HepG2 (cell line): ENCODE results near the gene BBLN. TPM values are rescaled to one million over a fixed set of nuclear protein-coding genes. Genes with fewer than 3 reads are reported as not detected.

Experiments
- AGO1 ChIP-seq: fragments of 200-400 bp; formaldehyde crosslinking; IDR thresholded peaks from 2 replicates; pipeline ENCODE4 v1.6.1; 2017; ENCODE audit warnings: mild to moderate bottlenecking, low read depth, low read length, moderate library complexity; ENCODE audit not compliant: poor library complexity, severe bottlenecking
- AKAP8 ChIP-seq: sonication (generic); formaldehyde crosslinking; IDR thresholded peaks from 2 replicates; pipeline ENCODE4 v1.5.1; 2020; ENCODE audit warnings: mild to moderate bottlenecking, missing genetic modification reagents
- CENPX ChIP-seq: sonication (generic); formaldehyde crosslinking; IDR thresholded peaks from 2 replicates; pipeline ENCODE4 v1.9.0; 2021; ENCODE audit warnings: mild to moderate bottlenecking, missing genetic modification reagents, moderate library complexity
- ETS1 ChIP-seq: sonication (generic); formaldehyde crosslinking; IDR thresholded peaks from 2 replicates; pipeline ENCODE4 v1.4.0; 2020; ENCODE audit warnings: missing genetic modification reagents
- FOXC1 ChIP-seq: sonication (generic); formaldehyde crosslinking; IDR thresholded peaks from 2 replicates; pipeline ENCODE4 v1.8.0; 2022; ENCODE audit warnings: mild to moderate bottlenecking, missing genetic modification reagents, borderline replicate concordance
- FOXP4 ChIP-seq: sonication (generic); formaldehyde crosslinking; IDR thresholded peaks from 2 replicates; pipeline ENCODE4 v1.4.0; 2020; ENCODE audit warnings: missing genetic modification reagents
- HMGXB4 ChIP-seq, 2 experiments: sonication (generic) in 1 of 2; formaldehyde crosslinking in 1 of 2; IDR thresholded peaks; 2 replicates each; pipeline versions ENCODE4 v1.4.0 to v1.6.1; 2018 to 2020; ENCODE audit warnings: missing genetic modification reagents in 2 of 2, borderline replicate concordance in 1 of 2, low read depth in 1 of 2, mild to moderate bottlenecking in 1 of 2, missing biosample characterization in 1 of 2
- IRX3 ChIP-seq: sonication (generic); formaldehyde crosslinking; IDR thresholded peaks from 2 replicates; pipeline ENCODE4 v1.8.1; 2023; ENCODE audit warnings: mild to moderate bottlenecking, low read depth, missing genetic modification reagents, borderline replicate concordance
- MAFG ChIP-seq: sonication (generic); formaldehyde crosslinking; IDR thresholded peaks from 2 replicates; pipeline ENCODE4 v1.5.1; 2020; ENCODE audit warnings: mild to moderate bottlenecking, missing genetic modification reagents
- MTA1 ChIP-seq: sonication (generic); formaldehyde crosslinking; IDR thresholded peaks from 2 replicates; pipeline ENCODE4 v1.4.0; 2020; ENCODE audit warnings: missing genetic modification reagents, mild to moderate bottlenecking, borderline replicate concordance
- NCOA2 ChIP-seq: sonication (generic); formaldehyde crosslinking; IDR thresholded peaks from 2 replicates; pipeline ENCODE4 v1.8.0; 2022; ENCODE audit warnings: inconsistent platforms
- RAD21 ChIP-seq: fragments of 450-650 bp; formaldehyde crosslinking; IDR thresholded peaks from 2 replicates; pipeline ENCODE4 v1.5.0; 2020; ENCODE audit warnings: mild to moderate bottlenecking
- RBM39 ChIP-seq: fragments of 200-400 bp; formaldehyde crosslinking; IDR thresholded peaks from one replicate; pipeline ENCODE4 v1.6.1; 2018; ENCODE audit warnings: antibody characterized with exemption, mild to moderate bottlenecking, low read depth, low read length; ENCODE audit not compliant: poor library complexity, severe bottlenecking
- REXO4 ChIP-seq: sonication (generic); formaldehyde crosslinking; IDR thresholded peaks from 2 replicates; pipeline ENCODE4 v1.8.0; 2022; ENCODE audit warnings: missing genetic modification reagents, mild to moderate bottlenecking, borderline replicate concordance
- SMYD3 ChIP-seq: sonication (generic); formaldehyde crosslinking; IDR thresholded peaks from 2 replicates; pipeline ENCODE4 v1.8.1; 2023; ENCODE audit warnings: mild to moderate bottlenecking, missing genetic modification reagents
- SOX5 ChIP-seq: IDR thresholded peaks from 2 replicates; pipeline ENCODE4 v1.6.1; 2016; ENCODE audit warnings: borderline replicate concordance
- ZFY ChIP-seq: sonication (generic); formaldehyde crosslinking; IDR thresholded peaks from 2 replicates; pipeline ENCODE4 v1.4.0; 2020; ENCODE audit warnings: missing genetic modification reagents
- ZNF225 ChIP-seq: sonication (generic); formaldehyde crosslinking; IDR thresholded peaks from 2 replicates; pipeline ENCODE4 v1.4.0; 2020; ENCODE audit warnings: mild to moderate bottlenecking, missing genetic modification reagents
- ZNF296 ChIP-seq: sonication (generic); formaldehyde crosslinking; conservative IDR thresholded peaks from 2 replicates; pipeline ENCODE4 v1.5.0; 2020; ENCODE audit warnings: mild to moderate bottlenecking, missing genetic modification reagents
- ZNF501 ChIP-seq: sonication (generic); formaldehyde crosslinking; IDR thresholded peaks from 2 replicates; pipeline ENCODE4 v1.5.1; 2020; ENCODE audit warnings: mild to moderate bottlenecking, moderate library complexity, missing genetic modification reagents
- ZNF619 ChIP-seq: sonication (generic); formaldehyde crosslinking; IDR thresholded peaks from 2 replicates; pipeline ENCODE4 v1.4.0; 2020; ENCODE audit warnings: mild to moderate bottlenecking, missing genetic modification reagents
- ZNF770 ChIP-seq: sonication (generic); formaldehyde crosslinking; IDR thresholded peaks from 2 replicates; pipeline ENCODE4 v1.5.0; 2020; ENCODE audit warnings: mild to moderate bottlenecking, missing genetic modification reagents
- ZSCAN31 ChIP-seq: sonication (generic); formaldehyde crosslinking; IDR thresholded peaks from 2 replicates; pipeline ENCODE4 v1.5.0; 2020; ENCODE audit warnings: low read depth, mild to moderate bottlenecking, missing genetic modification reagents
- polyA plus RNA-seq, 8 experiments: library from polyadenylated mRNA; depleted of rRNA in 3 of 8; stranded (reverse) in 7 of 8; unstranded in 1 of 8; fragments of >200 nt; fragmentation: Illumina TruSeq in 4 of 8; extraction: Trizol in 4 of 8; gene quantifications; 2 replicates each; pipeline versions ENCODE4 v1.2.1 to v1.2.3, GENCODE V29; 2011 to 2016; ENCODE audit warnings: low read depth in 4 of 8, missing spikeins in 1 of 8, mixed read lengths in 1 of 8; ENCODE audit not compliant: insufficient read depth in 1 of 8
- total RNA-seq, 5 experiments: library from RNA; depleted of rRNA; stranded (reverse); fragments of >200 nt; fragmentation: Illumina TruSeq; extraction: Trizol; gene quantifications; 2 replicates each; pipeline ENCODE4 v1.2.3, GENCODE V29; 2016; ENCODE audit warnings: low read depth in 1 of 5

The BBLN gene
- total and polyA plus RNA-seq, 2 of the 13 experiments (the other 11 are each of a cell fraction or from before 2014, with no cell fraction given) = 27.6 to 33.1 TPM

- TF ChIP-seq MTA1 = no peak
- TF ChIP-seq HMGXB4 (CRISPR knock-in tag; IDR thresholded peaks at IDR 0.05; ENCODE audit: borderline replicate concordance in 1 of 2, low read depth in 1 of 2) = 0 out of 4 replicates have a peak, but pooled peaks of 1 of the 2 experiments have one; percentile 21
- no peak for TF ChIP-seq RAD21
- no peak for TF ChIP-seq SMYD3
- TF ChIP-seq ZNF619 (CRISPR knock-in tag) = no peak
- TF ChIP-seq FOXC1 (CRISPR knock-in tag) = no peak
- no peak for TF ChIP-seq IRX3
- no peak for TF ChIP-seq ZSCAN31 (CRISPR knock-in tag)
- TF ChIP-seq SOX5 (CRISPR knock-in tag) = no peak
- 0 out of 2 replicates have a peak, but pooled peaks have one; percentile 10 for TF ChIP-seq ZNF296 (CRISPR knock-in tag)
- peak; percentile 14; the same call in 1 of the 2 replicates for TF ChIP-seq ZFY (CRISPR knock-in tag)
- no peak for TF ChIP-seq ZNF225
- no peak for TF ChIP-seq ZNF501 (CRISPR knock-in tag)
- no peak for TF ChIP-seq CENPX (CRISPR knock-in tag)
- no peak for TF ChIP-seq ETS1
- TF ChIP-seq AKAP8 = no peak
- no peak for TF ChIP-seq ZNF770 (CRISPR knock-in tag)
- no peak for TF ChIP-seq FOXP4 (CRISPR knock-in tag)
- no peak for TF ChIP-seq AGO1
- TF ChIP-seq RBM39 = no peak
- no peak for TF ChIP-seq REXO4 (CRISPR knock-in tag)
- no peak for TF ChIP-seq NCOA2 (CRISPR knock-in tag)
- no peak for TF ChIP-seq MAFG (CRISPR knock-in tag)
These were observed 10.9 kb upstream of the BBLN start, which contains the start of gene LCN2 (continued) for GRCh38 chr9:128149001-128149701.
